WTC11 (cell line): ENCODE data around the gene ARFGAP2. TPM values are rescaled to one million over a fixed set of nuclear protein-coding genes. Genes with fewer than 3 reads are reported as not detected.

Experiments used
- ATAC-seq: fragments of 200-7000 bp; cut with Tn5 transposase; 2 replicates; pipeline ENCODE4 v1.10.0; 2021; ENCODE audit warnings: mild to moderate bottlenecking, moderate library complexity
- Bru-seq: library from RNA; stranded (reverse); fragments of 400-500 nt; gene quantifications from one replicate; lab custom pipeline; 2021; lab: Mats Ljungman, UMichigan
- CTCF ChIA-PET: fragments of 300-600 bp; sonication (Branson Sonifier 250); formaldehyde crosslinking; loops from one replicate; lab custom pipeline; 2021; ENCODE audit warnings: antibody characterized with exemption; lab: Charles Lee
- POLR2A ChIA-PET: fragments of 350-600 bp; sonication (Branson Sonifier 250); formaldehyde crosslinking; loops from one replicate; lab custom pipeline; 2021; ENCODE audit warnings: antibody characterized with exemption; lab: Charles Lee
- DNase-seq: peaks from one replicate; pipeline ENCODE4 v3.0.0; 2021; ENCODE audit warnings: low spot score
- H3K27ac Mint-ChIP-seq: 2 replicates; pipeline ENCODE4 v1.8.0; 2021; ENCODE audit warnings: mixed read lengths
- H3K27me3 Mint-ChIP-seq: 2 replicates; pipeline ENCODE4 v1.8.0; 2021; ENCODE audit warnings: low read depth, mild to moderate bottlenecking, moderate library complexity, mixed read lengths
- H3K36me3 Mint-ChIP-seq: 2 replicates; pipeline ENCODE4 v1.8.0; 2021; ENCODE audit warnings: mixed read lengths
- H3K4me1 Mint-ChIP-seq: 2 replicates; pipeline ENCODE4 v1.8.0; 2022; ENCODE audit warnings: mixed read lengths
- H3K4me3 Mint-ChIP-seq: 2 replicates; pipeline ENCODE4 v1.8.0; 2021; ENCODE audit warnings: mild to moderate bottlenecking, moderate library complexity, mixed read lengths
- H3K9me3 Mint-ChIP-seq: 2 replicates; pipeline ENCODE4 v1.8.0; 2021; ENCODE audit warnings: mixed read lengths
- ATF1 ChIP-seq: sonication (generic); formaldehyde crosslinking; IDR thresholded peaks from 2 replicates; pipeline ENCODE4 v1.8.1; 2023; ENCODE audit warnings: mild to moderate bottlenecking, moderate library complexity, missing genetic modification reagents
- CREB1 ChIP-seq: sonication (generic); formaldehyde crosslinking; IDR thresholded peaks from 2 replicates; pipeline ENCODE4 v1.8.0; 2023; ENCODE audit warnings: mild to moderate bottlenecking, missing genetic modification reagents
- ELF4 ChIP-seq: sonication (generic); formaldehyde crosslinking; IDR thresholded peaks from 2 replicates; pipeline ENCODE4 v1.8.1; 2022; ENCODE audit warnings: low read depth, mild to moderate bottlenecking, moderate library complexity, missing genetic modification reagents
- ESRRA ChIP-seq: sonication (generic); formaldehyde crosslinking; IDR thresholded peaks from 2 replicates; pipeline ENCODE4 v1.8.1; 2022; ENCODE audit warnings: mild to moderate bottlenecking, missing genetic modification reagents, borderline replicate concordance
- FOXP1 ChIP-seq: sonication (generic); formaldehyde crosslinking; IDR thresholded peaks from 2 replicates; pipeline ENCODE4 v1.8.0; 2022; ENCODE audit warnings: missing genetic modification reagents, mild to moderate bottlenecking, moderate library complexity, borderline replicate concordance
- NFYB ChIP-seq: sonication (generic); formaldehyde crosslinking; conservative IDR thresholded peaks from 2 replicates; pipeline ENCODE4 v1.8.0; 2022; ENCODE audit warnings: low read depth, missing genetic modification reagents
- RELA ChIP-seq: sonication (generic); formaldehyde crosslinking; IDR thresholded peaks from 2 replicates; pipeline ENCODE4 v1.8.1; 2022; ENCODE audit warnings: missing genetic modification reagents, mild to moderate bottlenecking, borderline replicate concordance
- SMAD3 ChIP-seq: sonication (generic); formaldehyde crosslinking; IDR thresholded peaks from 2 replicates; pipeline ENCODE4 v1.8.0; 2022; ENCODE audit warnings: missing genetic modification reagents, mild to moderate bottlenecking, borderline replicate concordance
- SMAD4 ChIP-seq: sonication (generic); formaldehyde crosslinking; IDR thresholded peaks from 2 replicates; pipeline ENCODE4 v1.8.0; 2022; ENCODE audit warnings: mild to moderate bottlenecking, missing genetic modification reagents
- TEAD1 ChIP-seq: sonication (generic); formaldehyde crosslinking; IDR thresholded peaks from 2 replicates; pipeline ENCODE4 v1.8.0; 2022; ENCODE audit warnings: mild to moderate bottlenecking, missing genetic modification reagents
- ZNF263 ChIP-seq: sonication (generic); formaldehyde crosslinking; IDR thresholded peaks from 2 replicates; pipeline ENCODE4 v1.8.1; 2022; ENCODE audit warnings: low read depth, mild to moderate bottlenecking, moderate library complexity, missing genetic modification reagents
- ZNF416 ChIP-seq: fragments of 250-450 bp; sonication (Bioruptor Pico); IDR thresholded peaks from 2 replicates; pipeline ENCODE4 v1.9.0; 2021; ENCODE audit warnings: mild to moderate bottlenecking, inconsistent platforms
- ZNF423 ChIP-seq: fragments of 250-450 bp; sonication (Bioruptor Pico); IDR thresholded peaks from 2 replicates; pipeline ENCODE4 v2.1.2; 2022; ENCODE audit warnings: mild to moderate bottlenecking, moderate library complexity
- ZNF671 ChIP-seq: fragments of 250-450 bp; sonication (Bioruptor Pico); IDR thresholded peaks from 2 replicates; pipeline ENCODE4 v1.8.0; 2021; ENCODE audit warnings: mild to moderate bottlenecking
- long read RNA-seq, 3 experiments: library from RNA in 1 of 3; library from capped mRNA in 1 of 3; library from polyadenylated mRNA in 1 of 3; unstranded in 2 of 3; stranded (forward) in 1 of 3; transcript quantifications; one replicate each; pipeline ENCODE4 v2.0.0, GENCODE V29; 2021
- total RNA-seq: library from RNA; stranded (reverse); gene quantifications from 3 replicates; pipeline ENCODE4 v1.2.3, GENCODE V29; 2021
- TF ChIP-seq, protein P1 (sequence below): sonication (generic); formaldehyde crosslinking; IDR thresholded peaks from 2 replicates; pipeline ENCODE4 v1.8.0; 2022; ENCODE audit warnings: missing genetic modification reagents
- TF ChIP-seq, protein P2 (sequence below): sonication (generic); formaldehyde crosslinking; IDR thresholded peaks from 2 replicates; pipeline ENCODE4 v1.8.0; 2022; ENCODE audit warnings: mild to moderate bottlenecking, missing genetic modification reagents
- TF ChIP-seq, protein P3 (sequence below): sonication (generic); formaldehyde crosslinking; IDR thresholded peaks from 2 replicates; pipeline ENCODE4 v1.8.1; 2023; ENCODE audit warnings: mild to moderate bottlenecking, missing genetic modification reagents
- TF ChIP-seq, protein P4 (sequence below): fragments of 250-450 bp; sonication (Bioruptor Pico); IDR thresholded peaks from 2 replicates; pipeline ENCODE4 v1.9.0; 2021; ENCODE audit warnings: mild to moderate bottlenecking
- TF ChIP-seq, protein P5 (sequence below): sonication (generic); formaldehyde crosslinking; IDR thresholded peaks from 2 replicates; pipeline ENCODE4 v1.8.1; 2022; ENCODE audit warnings: mild to moderate bottlenecking, moderate library complexity, missing genetic modification reagents
- TF ChIP-seq, protein P6 (sequence below): fragments of 250-450 bp; sonication (Bioruptor Pico); IDR thresholded peaks from 2 replicates; pipeline ENCODE4 v1.9.0; 2021; ENCODE audit warnings: mild to moderate bottlenecking
- TF ChIP-seq, protein P7 (sequence below): sonication (generic); formaldehyde crosslinking; conservative IDR thresholded peaks from 2 replicates; pipeline ENCODE4 v1.8.1; 2022; ENCODE audit warnings: mild to moderate bottlenecking, missing genetic modification reagents
- TF ChIP-seq, protein P8 (sequence below): fragments of 250-450 bp; sonication (Bioruptor Pico); IDR thresholded peaks from 2 replicates; pipeline ENCODE4 v2.1.2; 2022; ENCODE audit warnings: mild to moderate bottlenecking, moderate library complexity

The ARFGAP2 gene
- total RNA-seq (55.7 to 73.0 TPM (median 60.5 TPM) in 3 replicates), Bru-seq, nascent RNA (percentile 79 among the genes with signal in this experiment)
- long read RNA-seq, experiment 1, transcript ARFGAP2-205 (16 exons, 2,976 nt), result major isoform, 221 of 369 reads
- long read RNA-seq, experiment 1, transcript ARFGAP2-202 (15 exons, 2,937 nt), result minor isoform, 5 of 369 reads
- long read RNA-seq, experiment 1, partial matches to known transcripts, result 34 of 369 reads
- long read RNA-seq, experiment 1, other reads (novel, unspliced or antisense), result 104 of 369 reads
- long read RNA-seq, experiment 2, transcript ARFGAP2-205 (16 exons, 2,976 nt), result major isoform, 12 of 44 reads
- long read RNA-seq, experiment 2, partial matches to known transcripts, result 19 of 44 reads
- long read RNA-seq, experiment 2, other reads (novel, unspliced or antisense), result 13 of 44 reads
- long read RNA-seq, experiment 3, transcript ARFGAP2-205 (16 exons, 2,976 nt), result major isoform, 36 of 77 reads
- long read RNA-seq, experiment 3, partial matches to known transcripts, result 22 of 77 reads
- long read RNA-seq, experiment 3, other reads (novel, unspliced or antisense), result 17 of 77 reads

DNA sequence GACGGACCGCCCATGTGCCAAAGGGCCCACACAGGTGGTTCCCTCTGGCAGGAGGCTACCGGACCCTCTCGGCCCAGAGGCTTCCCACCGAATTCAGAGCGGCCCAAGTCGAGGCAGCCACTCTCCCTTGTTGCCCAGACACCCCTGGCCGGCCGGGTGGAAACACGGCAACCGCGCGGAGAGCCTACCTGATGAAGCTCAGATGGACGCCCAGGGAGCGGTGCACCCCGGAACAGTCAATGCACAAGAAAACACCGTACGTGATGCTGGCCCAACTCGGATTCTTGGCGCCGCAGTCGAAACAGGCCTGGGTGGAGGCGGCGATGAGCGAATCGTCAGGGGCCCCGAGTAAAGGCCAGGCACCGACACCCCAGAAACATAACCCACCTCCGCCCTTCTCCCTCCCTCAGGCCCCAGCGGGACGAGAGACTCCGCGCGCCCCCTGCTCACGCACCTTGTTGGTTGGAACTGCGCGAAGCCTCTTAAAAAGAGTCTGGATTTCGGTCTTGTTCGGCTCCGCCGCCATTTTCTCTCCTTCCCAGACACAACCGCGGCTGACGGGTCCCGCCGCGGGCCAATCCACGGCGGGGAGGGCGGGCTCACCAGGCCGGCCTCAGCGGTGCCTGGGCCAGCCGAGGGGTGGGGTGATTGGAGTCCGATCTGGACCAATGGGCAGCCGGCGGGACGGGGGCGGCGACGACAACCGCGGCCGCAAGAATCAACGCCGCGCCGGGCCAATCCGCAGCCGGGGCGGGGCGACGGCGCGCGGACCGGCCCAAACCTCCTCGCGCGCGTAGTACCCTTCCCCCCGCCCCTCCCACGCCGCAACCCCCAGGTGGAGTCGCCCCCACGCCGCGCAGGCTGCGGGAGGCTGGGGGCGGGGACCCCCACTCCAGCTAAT lies at the start of gene ARFGAP2:
ARFGAP2 (minus strand) TSS at position 552 of the 901 bp plus-strand sequence; CDS start at position 526, 26 bp downstream.
- ChIA-PET CTCF (interaction anchor here (0.6 to 5.7 kb wide), 6 partner anchors 10 to 178 kb away, joined by 3 to 93 read pairs (median 10); partner anchors contain the start of genes NR1H3 and PACSIN3), POLR2A (interaction anchor here (1.0 kb wide), 1 partner anchor 72 kb away, joined by 3 read pairs; the partner anchor contains the start of gene ACP2)
- no peaks in the 10 kb centered on the region for H3K9me3 Mint-ChIP-seq
- H3K27ac Mint-ChIP-seq, result peak within 1 kb of the TSS; percentile 98
- H3K36me3 Mint-ChIP-seq, result peaks cover 27% of the 10 kb centered on the region
- H3K4me3 Mint-ChIP-seq, result peak within 1 kb of the TSS; percentile 88
- ATAC-seq, result peak; percentile 94
- peaks cover 16% of the 10 kb centered on the region for H3K4me1 Mint-ChIP-seq
- H3K27me3 Mint-ChIP-seq, result no peaks in the 10 kb centered on the region
- peak; percentile 95 for DNase-seq
- peak; percentile 85 for TF ChIP-seq NFYB (CRISPR knock-in tag)
- TF ChIP-seq ZNF671 (CRISPR knock-in tag), result no peak
- TF ChIP-seq ZNF416 (CRISPR knock-in tag), result peak; percentile 35; the same call in 1 of the 2 replicates
- TF ChIP-seq, protein P1, sequence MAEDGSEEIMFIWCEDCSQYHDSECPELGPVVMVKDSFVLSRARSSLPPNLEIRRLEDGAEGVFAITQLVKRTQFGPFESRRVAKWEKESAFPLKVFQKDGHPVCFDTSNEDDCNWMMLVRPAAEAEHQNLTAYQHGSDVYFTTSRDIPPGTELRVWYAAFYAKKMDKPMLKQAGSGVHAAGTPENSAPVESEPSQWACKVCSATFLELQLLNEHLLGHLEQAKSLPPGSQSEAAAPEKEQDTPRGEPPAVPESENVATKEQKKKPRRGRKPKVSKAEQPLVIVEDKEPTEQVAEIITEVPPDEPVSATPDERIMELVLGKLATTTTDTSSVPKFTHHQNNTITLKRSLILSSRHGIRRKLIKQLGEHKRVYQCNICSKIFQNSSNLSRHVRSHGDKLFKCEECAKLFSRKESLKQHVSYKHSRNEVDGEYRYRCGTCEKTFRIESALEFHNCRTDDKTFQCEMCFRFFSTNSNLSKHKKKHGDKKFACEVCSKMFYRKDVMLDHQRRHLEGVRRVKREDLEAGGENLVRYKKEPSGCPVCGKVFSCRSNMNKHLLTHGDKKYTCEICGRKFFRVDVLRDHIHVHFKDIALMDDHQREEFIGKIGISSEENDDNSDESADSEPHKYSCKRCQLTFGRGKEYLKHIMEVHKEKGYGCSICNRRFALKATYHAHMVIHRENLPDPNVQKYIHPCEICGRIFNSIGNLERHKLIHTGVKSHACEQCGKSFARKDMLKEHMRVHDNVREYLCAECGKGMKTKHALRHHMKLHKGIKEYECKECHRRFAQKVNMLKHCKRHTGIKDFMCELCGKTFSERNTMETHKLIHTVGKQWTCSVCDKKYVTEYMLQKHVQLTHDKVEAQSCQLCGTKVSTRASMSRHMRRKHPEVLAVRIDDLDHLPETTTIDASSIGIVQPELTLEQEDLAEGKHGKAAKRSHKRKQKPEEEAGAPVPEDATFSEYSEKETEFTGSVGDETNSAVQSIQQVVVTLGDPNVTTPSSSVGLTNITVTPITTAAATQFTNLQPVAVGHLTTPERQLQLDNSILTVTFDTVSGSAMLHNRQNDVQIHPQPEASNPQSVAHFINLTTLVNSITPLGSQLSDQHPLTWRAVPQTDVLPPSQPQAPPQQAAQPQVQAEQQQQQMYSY, result no peak
- no peak for TF ChIP-seq CREB1
- TF ChIP-seq ESRRA, result no peak
- TF ChIP-seq SMAD3, result peak; percentile 72
- no peak for TF ChIP-seq ZNF263 (CRISPR knock-in tag)
- no peak for TF ChIP-seq ELF4 (CRISPR knock-in tag)
- no peak for TF ChIP-seq ATF1
- TF ChIP-seq FOXP1 (CRISPR knock-in tag), result no peak
- TF ChIP-seq, protein P2, sequence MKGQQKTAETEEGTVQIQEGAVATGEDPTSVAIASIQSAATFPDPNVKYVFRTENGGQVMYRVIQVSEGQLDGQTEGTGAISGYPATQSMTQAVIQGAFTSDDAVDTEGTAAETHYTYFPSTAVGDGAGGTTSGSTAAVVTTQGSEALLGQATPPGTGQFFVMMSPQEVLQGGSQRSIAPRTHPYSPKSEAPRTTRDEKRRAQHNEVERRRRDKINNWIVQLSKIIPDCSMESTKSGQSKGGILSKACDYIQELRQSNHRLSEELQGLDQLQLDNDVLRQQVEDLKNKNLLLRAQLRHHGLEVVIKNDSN (CRISPR knock-in tag), result peak; percentile 52; the same call in 1 of the 2 replicates
- no peak for TF ChIP-seq RELA
- TF ChIP-seq, protein P3, sequence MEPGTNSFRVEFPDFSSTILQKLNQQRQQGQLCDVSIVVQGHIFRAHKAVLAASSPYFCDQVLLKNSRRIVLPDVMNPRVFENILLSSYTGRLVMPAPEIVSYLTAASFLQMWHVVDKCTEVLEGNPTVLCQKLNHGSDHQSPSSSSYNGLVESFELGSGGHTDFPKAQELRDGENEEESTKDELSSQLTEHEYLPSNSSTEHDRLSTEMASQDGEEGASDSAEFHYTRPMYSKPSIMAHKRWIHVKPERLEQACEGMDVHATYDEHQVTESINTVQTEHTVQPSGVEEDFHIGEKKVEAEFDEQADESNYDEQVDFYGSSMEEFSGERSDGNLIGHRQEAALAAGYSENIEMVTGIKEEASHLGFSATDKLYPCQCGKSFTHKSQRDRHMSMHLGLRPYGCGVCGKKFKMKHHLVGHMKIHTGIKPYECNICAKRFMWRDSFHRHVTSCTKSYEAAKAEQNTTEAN (CRISPR knock-in tag), result 0 out of 2 replicates have a peak, but pooled peaks have one; percentile 46
- no peak for TF ChIP-seq ZNF423
- TF ChIP-seq, protein P4, sequence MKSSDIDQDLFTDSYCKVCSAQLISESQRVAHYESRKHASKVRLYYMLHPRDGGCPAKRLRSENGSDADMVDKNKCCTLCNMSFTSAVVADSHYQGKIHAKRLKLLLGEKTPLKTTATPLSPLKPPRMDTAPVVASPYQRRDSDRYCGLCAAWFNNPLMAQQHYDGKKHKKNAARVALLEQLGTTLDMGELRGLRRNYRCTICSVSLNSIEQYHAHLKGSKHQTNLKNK (CRISPR knock-in tag), result peak; percentile 87
- peak; percentile 69; the same call in 1 of the 2 replicates for TF ChIP-seq SMAD4
- TF ChIP-seq, protein P5, sequence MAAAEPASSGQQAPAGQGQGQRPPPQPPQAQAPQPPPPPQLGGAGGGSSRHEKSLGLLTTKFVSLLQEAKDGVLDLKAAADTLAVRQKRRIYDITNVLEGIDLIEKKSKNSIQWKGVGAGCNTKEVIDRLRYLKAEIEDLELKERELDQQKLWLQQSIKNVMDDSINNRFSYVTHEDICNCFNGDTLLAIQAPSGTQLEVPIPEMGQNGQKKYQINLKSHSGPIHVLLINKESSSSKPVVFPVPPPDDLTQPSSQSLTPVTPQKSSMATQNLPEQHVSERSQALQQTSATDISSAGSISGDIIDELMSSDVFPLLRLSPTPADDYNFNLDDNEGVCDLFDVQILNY (CRISPR knock-in tag), result 0 out of 2 replicates have a peak, but pooled peaks have one; percentile 13
- TF ChIP-seq, protein P6, sequence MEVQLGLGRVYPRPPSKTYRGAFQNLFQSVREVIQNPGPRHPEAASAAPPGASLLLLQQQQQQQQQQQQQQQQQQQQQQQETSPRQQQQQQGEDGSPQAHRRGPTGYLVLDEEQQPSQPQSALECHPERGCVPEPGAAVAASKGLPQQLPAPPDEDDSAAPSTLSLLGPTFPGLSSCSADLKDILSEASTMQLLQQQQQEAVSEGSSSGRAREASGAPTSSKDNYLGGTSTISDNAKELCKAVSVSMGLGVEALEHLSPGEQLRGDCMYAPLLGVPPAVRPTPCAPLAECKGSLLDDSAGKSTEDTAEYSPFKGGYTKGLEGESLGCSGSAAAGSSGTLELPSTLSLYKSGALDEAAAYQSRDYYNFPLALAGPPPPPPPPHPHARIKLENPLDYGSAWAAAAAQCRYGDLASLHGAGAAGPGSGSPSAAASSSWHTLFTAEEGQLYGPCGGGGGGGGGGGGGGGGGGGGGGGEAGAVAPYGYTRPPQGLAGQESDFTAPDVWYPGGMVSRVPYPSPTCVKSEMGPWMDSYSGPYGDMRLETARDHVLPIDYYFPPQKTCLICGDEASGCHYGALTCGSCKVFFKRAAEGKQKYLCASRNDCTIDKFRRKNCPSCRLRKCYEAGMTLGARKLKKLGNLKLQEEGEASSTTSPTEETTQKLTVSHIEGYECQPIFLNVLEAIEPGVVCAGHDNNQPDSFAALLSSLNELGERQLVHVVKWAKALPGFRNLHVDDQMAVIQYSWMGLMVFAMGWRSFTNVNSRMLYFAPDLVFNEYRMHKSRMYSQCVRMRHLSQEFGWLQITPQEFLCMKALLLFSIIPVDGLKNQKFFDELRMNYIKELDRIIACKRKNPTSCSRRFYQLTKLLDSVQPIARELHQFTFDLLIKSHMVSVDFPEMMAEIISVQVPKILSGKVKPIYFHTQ, result no peak
- TF ChIP-seq, protein P7, sequence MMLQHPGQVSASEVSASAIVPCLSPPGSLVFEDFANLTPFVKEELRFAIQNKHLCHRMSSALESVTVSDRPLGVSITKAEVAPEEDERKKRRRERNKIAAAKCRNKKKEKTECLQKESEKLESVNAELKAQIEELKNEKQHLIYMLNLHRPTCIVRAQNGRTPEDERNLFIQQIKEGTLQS, result no peak
- TF ChIP-seq, protein P8, sequence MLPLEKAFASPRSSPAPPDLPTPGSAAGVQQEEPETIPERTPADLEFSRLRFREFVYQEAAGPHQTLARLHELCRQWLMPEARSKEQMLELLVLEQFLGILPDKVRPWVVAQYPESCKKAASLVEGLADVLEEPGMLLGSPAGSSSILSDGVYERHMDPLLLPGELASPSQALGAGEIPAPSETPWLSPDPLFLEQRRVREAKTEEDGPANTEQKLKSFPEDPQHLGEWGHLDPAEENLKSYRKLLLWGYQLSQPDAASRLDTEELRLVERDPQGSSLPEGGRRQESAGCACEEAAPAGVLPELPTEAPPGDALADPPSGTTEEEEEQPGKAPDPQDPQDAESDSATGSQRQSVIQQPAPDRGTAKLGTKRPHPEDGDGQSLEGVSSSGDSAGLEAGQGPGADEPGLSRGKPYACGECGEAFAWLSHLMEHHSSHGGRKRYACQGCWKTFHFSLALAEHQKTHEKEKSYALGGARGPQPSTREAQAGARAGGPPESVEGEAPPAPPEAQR (CRISPR knock-in tag), result no peak
- peak; percentile 81 for TF ChIP-seq TEAD1
